HCT116 (cell line): ENCODE data around the gene SLC4A2. TPM values are rescaled to one million over a fixed set of nuclear protein-coding genes. Genes with fewer than 3 reads are reported as not detected.
A peak's percentile ranks its signal among the peaks of the same experiment; 100 is the strongest.

Source experiments
- ATAC-seq: fragments of 200-7000 bp; cut with Tn5 transposase; 2 replicates; pipeline ENCODE4 v1.9.1; 2020; ENCODE audit warnings: mild to moderate bottlenecking, moderate library complexity
- BruUV-seq: library from RNA; stranded (reverse); fragments of 400-500 nt; replicated peaks from 2 replicates; lab custom pipeline; 2021; lab: Mats Ljungman, UMichigan
- CTCF ChIA-PET: fragments of 300-600 bp; sonication (Branson Sonifier 250); formaldehyde crosslinking; loops from one replicate; lab custom pipeline; 2021; ENCODE audit warnings: antibody characterized with exemption; lab: Charles Lee
- POLR2A ChIA-PET: fragments of 300-600, 350-600 bp; sonication (Branson Sonifier 250); formaldehyde crosslinking; loops from one replicate; lab custom pipeline; 2021; ENCODE audit warnings: antibody characterized with exemption; lab: Charles Lee
- RAD21 ChIA-PET, 2 experiments: fragments of 300-600 bp; sonication (Branson Sonifier 250); formaldehyde crosslinking; loops; one replicate each; lab custom pipeline; 2023; ENCODE audit warnings: low total read pairs in 2 of 2; ENCODE audit not compliant: uncharacterized antibody in 2 of 2, unreplicated experiment in 2 of 2, low non-redundant PET in 1 of 2; lab: Charles Lee
- DNase-seq: peaks from one replicate; pipeline ENCODE4 v3.0.0-alpha.2; 2010; ENCODE audit warnings: low read depth, low spot score
- H2AFZ ChIP-seq: fragments of 200-600 bp; shearing (Covaris generic), sonication (generic); 2 replicates; pipeline ENCODE4 v1.6.1; 2017; ENCODE audit warnings: low read depth, mixed run types, mixed read lengths, antibody characterized with exemption, low read length; ENCODE audit not compliant: poor library complexity, severe bottlenecking
- H3K27ac ChIP-seq: 2 replicates; pipeline ENCODE4 v1.5.1; 2012; ENCODE audit warnings: low read depth, low read length
- H3K27me3 ChIP-seq: fragments of 200-600 bp; sonication (generic); 2 replicates; pipeline ENCODE4 v1.6.1; 2016; ENCODE audit warnings: mixed run types, low read length, mixed read lengths; ENCODE audit not compliant: insufficient read depth
- H3K36me3 ChIP-seq, 2 experiments: fragments of 200-500 bp in 1 of 2; fragments of 200-600 bp in 1 of 2; sonication (Bioruptor generic) in 1 of 2; sonication (generic) in 1 of 2; 2 replicates each; pipeline versions ENCODE4 v1.5.1 to v1.6.1; 2014 to 2016; ENCODE audit warnings: low read length in 2 of 2, inconsistent platforms in 1 of 2, mixed read lengths in 1 of 2, mixed run types in 1 of 2; ENCODE audit not compliant: insufficient read depth in 2 of 2, control insufficient read depth in 1 of 2
- H3K4me1 ChIP-seq, 2 experiments: fragments of 200-600 bp in 1 of 2; sonication (generic) in 1 of 2; 2 replicates each; pipeline versions ENCODE4 v1.5.1 to v1.6.1; 2012 to 2017; ENCODE audit warnings: low read length in 2 of 2, inconsistent platforms in 1 of 2, mild to moderate bottlenecking in 1 of 2, mixed read lengths in 1 of 2, mixed run types in 1 of 2, moderate library complexity in 1 of 2; ENCODE audit not compliant: insufficient read depth in 2 of 2, control insufficient read depth in 1 of 2
- H3K4me2 ChIP-seq: fragments of 200-600 bp; sonication (generic); 2 replicates; pipeline ENCODE4 v1.6.1; 2017; ENCODE audit warnings: mixed run types, low read length, mixed read lengths
- H3K4me3 ChIP-seq, 2 experiments: fragments of 200-600 bp in 1 of 2; sonication (generic) in 1 of 2; replicated peaks in 1 of 2; 2 replicates each; pipeline ENCODE4 v1.5.1; 2011 to 2016; ENCODE audit warnings: low read length in 2 of 2, control low read depth in 1 of 2, low read depth in 1 of 2, mild to moderate bottlenecking in 1 of 2, mixed read lengths in 1 of 2, mixed run types in 1 of 2
- H3K79me2 ChIP-seq: fragments of 200-600 bp; sonication (generic); 2 replicates; pipeline ENCODE4 v1.6.1; 2017; ENCODE audit warnings: mild to moderate bottlenecking, mixed run types, low read length, moderate library complexity, mixed read lengths; ENCODE audit not compliant: insufficient read depth
- H3K9ac ChIP-seq: fragments of 200-600 bp; sonication (generic); 2 replicates; pipeline ENCODE4 v1.6.1; 2016; ENCODE audit warnings: low read length, mixed read lengths
- H3K9me2 ChIP-seq: fragments of 200-600 bp; sonication (generic), shearing (Covaris generic); 2 replicates; pipeline ENCODE4 v1.6.1; 2017; ENCODE audit warnings: mixed run types, mild to moderate bottlenecking, moderate library complexity; ENCODE audit not compliant: insufficient read depth
- H3K9me3 ChIP-seq, 2 experiments: fragments of 200-500 bp in 1 of 2; fragments of 200-600 bp in 1 of 2; sonication (Bioruptor generic) in 1 of 2; sonication (generic) in 1 of 2; 2 replicates each; pipeline ENCODE4 v1.6.1; 2014 to 2017; ENCODE audit warnings: low read length in 2 of 2, mixed read lengths in 2 of 2, inconsistent platforms in 1 of 2, low read depth in 1 of 2, mild to moderate bottlenecking in 1 of 2, mixed run types in 1 of 2, moderate library complexity in 1 of 2; ENCODE audit not compliant: control insufficient read depth in 1 of 2, insufficient read depth in 1 of 2
- H4K20me1 ChIP-seq: fragments of 200-600 bp; sonication (generic), shearing (Covaris generic); 2 replicates; pipeline ENCODE4 v1.6.1; 2017; ENCODE audit warnings: mixed run types, mild to moderate bottlenecking, moderate library complexity; ENCODE audit not compliant: insufficient read depth
- ATF3 ChIP-seq: IDR thresholded peaks from 2 replicates; pipeline ENCODE4 v1.6.1; 2012
- CTCF ChIP-seq, 3 experiments: fragments of 200-600 bp in 1 of 3; sonication (generic) in 1 of 3; IDR thresholded peaks in 2 of 3; conservative IDR thresholded peaks in 1 of 3; 2 replicates each; pipeline ENCODE4 v1.5.1; 2012 to 2017; ENCODE audit warnings: low read depth in 2 of 3, low read length in 2 of 3, antibody characterized with exemption in 1 of 3, borderline replicate concordance in 1 of 3, control low read depth in 1 of 3, mild to moderate bottlenecking in 1 of 3, mixed read lengths in 1 of 3, mixed run types in 1 of 3, moderate library complexity in 1 of 3; ENCODE audit not compliant: insufficient read depth in 1 of 3
- REST ChIP-seq: IDR thresholded peaks from 2 replicates; pipeline ENCODE4 v1.6.1; 2012; ENCODE audit warnings: low read depth
- ZNF274 ChIP-seq: fragments of 200-500 bp; sonication (Bioruptor generic); IDR thresholded peaks from 2 replicates; pipeline ENCODE4 v1.6.1; 2014; ENCODE audit warnings: mild to moderate bottlenecking, low read depth, low read length, inconsistent platforms
- intact Hi-C: fragments of 100-400 bp; cut with micrococcal nuclease; formaldehyde crosslinking; loops from 2 replicates; pipeline ENCODE4 v1.10.0; 2022
- total RNA-seq: library from RNA; stranded (reverse); gene quantifications from one replicate; pipeline ENCODE4 v1.2.1, GENCODE V29; 2021; ENCODE audit not compliant: unreplicated experiment

SLC4A2 gene
- total RNA-seq, 1 experiment from 2014 or later: 240 TPM

- TF ChIP-seq REST: no peak
- TF ChIP-seq ATF3: no peak
- no peak for TF ChIP-seq ZNF274
- TF ChIP-seq CTCF (IDR thresholded peaks at IDR 0.05 in 2 of 3, conservative IDR thresholded peaks at IDR 0.05 in 1 of 3; ENCODE audit: borderline replicate concordance in 1 of 3, insufficient read depth in 1 of 3, low read depth in 2 of 3, low read length in 2 of 3): peak in 2 of 3 experiments; percentile 38 to 44; a peak in 3 of 6 replicates
- H4K20me1 ChIP-seq: no peaks in the 10 kb centered on the region
- intact Hi-C loops: no loop called here
- H2AFZ ChIP-seq: no peak overlapping the region
- H3K9ac ChIP-seq: no peak overlapping the region
- ChIA-PET CTCF (interaction anchor here (1.4 kb wide), 1 partner anchor 78 kb away, joined by 4 read pairs; no protein-coding TSS in a partner anchor), POLR2A (no interaction called here), RAD21 (no interaction called here)
- H3K9me3 ChIP-seq: no peaks in the 10 kb centered on the region
- H3K9me2 ChIP-seq: no peaks in the 10 kb centered on the region
- no TSS peak for BruUV-seq
- peaks cover 6% of the 10 kb centered on the region for H3K79me2 ChIP-seq
- peaks cover 3 to 10% of the 10 kb centered on the region in 2 experiments; a peak in 2 of 4 replicates for H3K36me3 ChIP-seq
- H3K4me1 ChIP-seq: peaks cover 3 to 15% of the 10 kb centered on the region in 2 experiments; a peak in 3 of 4 replicates
- DNase-seq (no peak), ATAC-seq (no peak)
- no peaks in the 10 kb centered on the region for H3K27me3 ChIP-seq
- no peak overlapping the region for H3K4me3 ChIP-seq
- H3K4me2 ChIP-seq: no peak overlapping the region
- no peak overlapping the region for H3K27ac ChIP-seq
Observed at GRCh38 chr7:151032936-151033863, 26.2 kb upstream of the SLC4A2 start.
